ENCODE results near the gene DRAP1. TPM values are rescaled to one million over a fixed set of nuclear protein-coding genes. Genes with fewer than 3 reads are reported as not detected.

The DRAP1 gene
- polyA plus RNA-seq, 2 of the 4 experiments (the other 2 are of a cell fraction) = 73.7 to 143 TPM

GRCh38 chr11:65915101-65915820 lies 4.0 kb upstream of the DRAP1 start:
- no peak for DNase-seq (ENCODE audit: low read depth in 1 of 2, low spot score in 1 of 2)
- no peaks in the 10 kb centered on the region for H3K9me3 ChIP-seq
- ChIA-PET POLR2A (interaction anchor here (0.9 to 1.9 kb wide), 6 partner anchors 14 to 57 kb away, joined by 3 to 43 read pairs (median 8); partner anchors contain the start of genes CCDC85B, FIBP, FOSL1 and MUS81), CTCF (interaction anchor here (1.0 to 31.6 kb wide), 4 partner anchors 9 to 74 kb away, joined by 4 to 618 read pairs (median 7); partner anchors contain the start of genes CCDC85B, FIBP and FOSL1)
- WGBS (ENCODE audit: missing lambda C conversion rate) = 30% methylated on average over 9 of the region's 10 CpGs
- H3K27ac ChIP-seq = peak overlapping the region; percentile 93 to 100
- no peak overlapping the region for H3K4me3 ChIP-seq
- peak; percentile 6; a peak in 5 of 6 replicates for ATAC-seq
- H3K4me2 ChIP-seq = peak overlapping the region; percentile 98
- peaks cover 70% of the 10 kb centered on the region for H3K4me1 ChIP-seq
- no peak for TF ChIP-seq SREBF2 (IDR thresholded peaks at IDR 0.05)
- TF ChIP-seq KDM1A (IDR thresholded peaks at IDR 0.05; ENCODE audit: low read depth) = no peak
- TF ChIP-seq HOXA7 (CRISPR knock-in tag; IDR thresholded peaks at IDR 0.05) = no peak
- TF ChIP-seq, protein P1, sequence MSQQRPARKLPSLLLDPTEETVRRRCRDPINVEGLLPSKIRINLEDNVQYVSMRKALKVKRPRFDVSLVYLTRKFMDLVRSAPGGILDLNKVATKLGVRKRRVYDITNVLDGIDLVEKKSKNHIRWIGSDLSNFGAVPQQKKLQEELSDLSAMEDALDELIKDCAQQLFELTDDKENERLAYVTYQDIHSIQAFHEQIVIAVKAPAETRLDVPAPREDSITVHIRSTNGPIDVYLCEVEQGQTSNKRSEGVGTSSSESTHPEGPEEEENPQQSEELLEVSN (IDR thresholded peaks at IDR 0.05; ENCODE audit: borderline replicate concordance, low read depth) = no peak
- 0 out of 2 replicates have a peak, but pooled peaks have one; percentile 16 for TF ChIP-seq FOXS1 (CRISPR knock-in tag; IDR thresholded peaks at IDR 0.05)
- 0 out of 2 replicates have a peak, but pooled peaks have one; percentile 14 for TF ChIP-seq HOXB5 (CRISPR knock-in tag; IDR thresholded peaks at IDR 0.05)
- no peak for TF ChIP-seq RARB (CRISPR knock-in tag; IDR thresholded peaks at IDR 0.05)
- TF ChIP-seq BHLHE40 (IDR thresholded peaks at IDR 0.05; ENCODE audit: low read depth, low read length) = no peak
- TF ChIP-seq MAZ (IDR thresholded peaks at IDR 0.05; ENCODE audit: borderline replicate concordance, low read depth, low read length) = 0 out of 2 replicates have a peak, but pooled peaks have one; percentile 11
- no peak for TF ChIP-seq EHF (CRISPR knock-in tag; IDR thresholded peaks at IDR 0.05)
- 0 out of 2 replicates have a peak, but pooled peaks have one; percentile 15 for TF ChIP-seq FOSB (CRISPR knock-in tag; IDR thresholded peaks at IDR 0.05)
- TF ChIP-seq CBX2 (IDR thresholded peaks at IDR 0.05; ENCODE audit: borderline replicate concordance, low read depth) = no peak
- TF ChIP-seq, protein P2, sequence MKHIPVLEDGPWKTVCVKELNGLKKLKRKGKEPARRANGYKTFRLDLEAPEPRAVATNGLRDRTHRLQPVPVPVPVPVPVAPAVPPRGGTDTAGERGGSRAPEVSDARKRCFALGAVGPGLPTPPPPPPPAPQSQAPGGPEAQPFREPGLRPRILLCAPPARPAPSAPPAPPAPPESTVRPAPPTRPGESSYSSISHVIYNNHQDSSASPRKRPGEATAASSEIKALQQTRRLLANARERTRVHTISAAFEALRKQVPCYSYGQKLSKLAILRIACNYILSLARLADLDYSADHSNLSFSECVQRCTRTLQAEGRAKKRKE (CRISPR knock-in tag; IDR thresholded peaks at IDR 0.05; ENCODE audit: low read depth) = 0 out of 2 replicates have a peak, but pooled peaks have one; percentile 15
- TF ChIP-seq MYC (IDR thresholded peaks at IDR 0.05; ENCODE audit: borderline replicate concordance, low read length) = no peak
- TF ChIP-seq ESRRA (IDR thresholded peaks at IDR 0.05; ENCODE audit: borderline replicate concordance, low read length) = no peak
- TF ChIP-seq PHF8 (IDR thresholded peaks at IDR 0.05; ENCODE audit: borderline replicate concordance, low read depth) = no peak
- TF ChIP-seq, protein P3, sequence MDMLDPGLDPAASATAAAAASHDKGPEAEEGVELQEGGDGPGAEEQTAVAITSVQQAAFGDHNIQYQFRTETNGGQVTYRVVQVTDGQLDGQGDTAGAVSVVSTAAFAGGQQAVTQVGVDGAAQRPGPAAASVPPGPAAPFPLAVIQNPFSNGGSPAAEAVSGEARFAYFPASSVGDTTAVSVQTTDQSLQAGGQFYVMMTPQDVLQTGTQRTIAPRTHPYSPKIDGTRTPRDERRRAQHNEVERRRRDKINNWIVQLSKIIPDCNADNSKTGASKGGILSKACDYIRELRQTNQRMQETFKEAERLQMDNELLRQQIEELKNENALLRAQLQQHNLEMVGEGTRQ (IDR thresholded peaks at IDR 0.05) = no peak
- TF ChIP-seq ZNF302 (CRISPR knock-in tag; IDR thresholded peaks at IDR 0.05) = 0 out of 2 replicates have a peak, but pooled peaks have one; percentile 65
- TF ChIP-seq FOSL2 (IDR thresholded peaks at IDR 0.05) = no peak
- TF ChIP-seq FOSL2 (CRISPR knock-in tag; IDR thresholded peaks at IDR 0.05) = no peak
- no peak for TF ChIP-seq MAX (IDR thresholded peaks at IDR 0.05)
- peak; percentile 74; the same call in 1 of the 2 replicates for TF ChIP-seq HOXB13 (CRISPR knock-in tag; IDR thresholded peaks at IDR 0.05; ENCODE audit: low read depth)
- FAIRE-seq = no peak

- peak; percentile 71 to 80 for ATAC-seq
- H3K4me1 ChIP-seq = peaks cover 74% of the 10 kb centered on the region
- TF ChIP-seq, protein P4, sequence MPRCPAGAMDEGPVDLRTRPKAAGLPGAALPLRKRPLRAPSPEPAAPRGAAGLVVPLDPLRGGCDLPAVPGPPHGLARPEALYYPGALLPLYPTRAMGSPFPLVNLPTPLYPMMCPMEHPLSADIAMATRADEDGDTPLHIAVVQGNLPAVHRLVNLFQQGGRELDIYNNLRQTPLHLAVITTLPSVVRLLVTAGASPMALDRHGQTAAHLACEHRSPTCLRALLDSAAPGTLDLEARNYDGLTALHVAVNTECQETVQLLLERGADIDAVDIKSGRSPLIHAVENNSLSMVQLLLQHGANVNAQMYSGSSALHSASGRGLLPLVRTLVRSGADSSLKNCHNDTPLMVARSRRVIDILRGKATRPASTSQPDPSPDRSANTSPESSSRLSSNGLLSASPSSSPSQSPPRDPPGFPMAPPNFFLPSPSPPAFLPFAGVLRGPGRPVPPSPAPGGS (IDR thresholded peaks at IDR 0.05) = 0 out of 3 replicates have a peak, but pooled peaks have one; percentile 62
- TF ChIP-seq PHF8 (IDR thresholded peaks at IDR 0.05; ENCODE audit: borderline replicate concordance, low read depth) = no peak
- TF ChIP-seq ZSCAN20 (CRISPR knock-in tag; IDR thresholded peaks at IDR 0.05) = no peak
- peak; percentile 75 for TF ChIP-seq ZNF302 (CRISPR knock-in tag; IDR thresholded peaks at IDR 0.05)
- TF ChIP-seq HOXA7 (CRISPR knock-in tag; IDR thresholded peaks at IDR 0.05) = peak; percentile 70; the same call in 1 of the 2 replicates
- TF ChIP-seq POLR2AphosphoS2 (conservative IDR thresholded peaks at IDR 0.05; ENCODE audit: low read length) = no peak
- TF ChIP-seq NFE2L2 (conservative IDR thresholded peaks at IDR 0.05; ENCODE audit: low read length) = peak; percentile 85
- TF ChIP-seq EP300 (IDR thresholded peaks at IDR 0.05) = peak; percentile 47 to 86; a peak in 2 of 5 replicates
- TF ChIP-seq HOXB13 (CRISPR knock-in tag; IDR thresholded peaks at IDR 0.05; ENCODE audit: low read depth) = peak; percentile 75; the same call in 1 of the 2 replicates
- peak; percentile 61 for TF ChIP-seq TP53 (CRISPR knock-in tag; IDR thresholded peaks at IDR 0.05)
- TF ChIP-seq EHF (CRISPR knock-in tag; IDR thresholded peaks at IDR 0.05) = no peak
- TF ChIP-seq MYC (IDR thresholded peaks at IDR 0.05; ENCODE audit: borderline replicate concordance, low read length) = peak; percentile 84
- TF ChIP-seq RARB (CRISPR knock-in tag; IDR thresholded peaks at IDR 0.05) = peak; percentile 42; the same call in 1 of the 2 replicates
- TF ChIP-seq NPAS2 (CRISPR knock-in tag; IDR thresholded peaks at IDR 0.05; ENCODE audit: borderline replicate concordance) = no peak
- TF ChIP-seq, protein P2 (CRISPR knock-in tag; IDR thresholded peaks at IDR 0.05; ENCODE audit: low read depth) = peak; percentile 78
- 0 out of 3 replicates have a peak, but pooled peaks have one; percentile 11 for TF ChIP-seq SMC3 (IDR thresholded peaks at IDR 0.05)
Observed at GRCh38 chr11:65915821-65916251, 3.4 kb upstream of the DRAP1 start.

More at GRCh38 chr11:65915821-65916251, 3.4 kb upstream of the DRAP1 start:
- Histone ChIP-seq H3K4me3 (peak overlapping the region; percentile 9; the same call in 1 of the 3 replicates), H3K9me3 (no peaks in the 10 kb centered on the region), H3K4me2 (peak overlapping the region; percentile 98), H3K27ac (peak overlapping the region; percentile 93 to 100)
- FAIRE-seq (no peak), DNase-seq (ENCODE audit: low read depth in 1 of 2, low spot score in 1 of 2) (peak; percentile 94 to 98)
- under 1% methylated on average over 13 of the region's 13 CpGs for WGBS (ENCODE audit: missing lambda C conversion rate)
- CTCF ChIA-PET = interaction anchor here (1.7 to 31.6 kb wide), 3 partner anchors 9 to 73 kb away, joined by 4 to 618 read pairs (median 10); partner anchors contain the start of genes CCDC85B, FIBP and FOSL1
- POLR2A ChIA-PET = interaction anchor here (0.9 to 1.9 kb wide), 6 partner anchors 15 to 58 kb away, joined by 3 to 43 read pairs (median 8); partner anchors contain the start of genes CCDC85B, FIBP, FOSL1 and MUS81

Measured in A549 (cell line).